MCF 10A (cell line): ENCODE measurements around the gene PYGM. TPM values are rescaled to one million over a fixed set of nuclear protein-coding genes. Genes with fewer than 3 reads are reported as not detected.

Experiments used
- Bru-seq: library from RNA; stranded (reverse); fragments of 400-500 nt; gene quantifications from one replicate; lab custom pipeline; 2021; lab: Mats Ljungman, UMichigan
- BruChase-seq, 2 experiments: library from RNA; stranded (reverse); fragments of 400-500 nt; gene quantifications; one replicate each; lab custom pipeline; 2021; lab: Mats Ljungman, UMichigan
- BruUV-seq: library from RNA; stranded (reverse); fragments of 400-500 nt; replicated peaks from 2 replicates; lab custom pipeline; 2021; lab: Mats Ljungman, UMichigan
- CTCF ChIA-PET: fragments of 300-600 bp; sonication (Branson Sonifier 250); formaldehyde crosslinking; extraction: SDS; loops from one replicate; lab custom pipeline; 2021; ENCODE audit warnings: antibody characterized with exemption, inconsistent platforms; lab: Yijun Ruan, JAX
- POLR2A ChIA-PET: fragments of 300-600, 350-650 bp; sonication (Branson Sonifier 250); formaldehyde crosslinking; extraction: SDS; loops from one replicate; lab custom pipeline; 2020; ENCODE audit warnings: antibody characterized with exemption, inconsistent platforms; lab: Yijun Ruan, JAX
- DNase-seq: peaks from one replicate; pipeline ENCODE4 v3.0.0-alpha.2; 2018; ENCODE audit not compliant: unreplicated experiment
- H3K27ac Mint-ChIP-seq: one replicate; pipeline ENCODE4 v1.8.0; 2022; ENCODE audit warnings: mild to moderate bottlenecking, low read depth, mixed read lengths; ENCODE audit not compliant: unreplicated experiment
- H3K27me3 Mint-ChIP-seq: one replicate; pipeline ENCODE4 v1.8.0; 2022; ENCODE audit warnings: mixed read lengths; ENCODE audit not compliant: insufficient read depth, unreplicated experiment
- H3K36me3 Mint-ChIP-seq: one replicate; pipeline ENCODE4 v1.8.0; 2022; ENCODE audit warnings: mild to moderate bottlenecking, moderate library complexity, mixed read lengths; ENCODE audit not compliant: insufficient read depth, unreplicated experiment
- H3K4me1 Mint-ChIP-seq: one replicate; pipeline ENCODE4 v1.8.0; 2022; ENCODE audit warnings: mixed read lengths; ENCODE audit not compliant: insufficient read depth, unreplicated experiment
- H3K4me3 Mint-ChIP-seq: one replicate; pipeline ENCODE4 v1.8.0; 2022; ENCODE audit warnings: mild to moderate bottlenecking, moderate library complexity, mixed read lengths; ENCODE audit not compliant: unreplicated experiment
- H3K9me3 Mint-ChIP-seq: one replicate; pipeline ENCODE4 v1.8.0; 2022; ENCODE audit warnings: mixed read lengths; ENCODE audit not compliant: unreplicated experiment
- CTCF ChIP-seq: fragments of 200-600 bp; IDR thresholded peaks from one replicate; pipeline ENCODE4 v1.8.0; 2022; ENCODE audit warnings: antibody characterized with exemption, mild to moderate bottlenecking; ENCODE audit not compliant: unreplicated experiment
- intact Hi-C: fragments of 100-400 bp; cut with micrococcal nuclease; formaldehyde crosslinking; loops from 2 replicates; pipeline ENCODE4 v1.14.1; 2022
- long read RNA-seq: library from polyadenylated mRNA; stranded (forward); transcript quantifications from one replicate; pipeline ENCODE4 v2.0.0, GENCODE V29; 2022
- total RNA-seq: library from RNA; stranded (reverse); gene quantifications from 2 replicates; pipeline ENCODE4 v1.2.3, GENCODE V29; 2022

The PYGM gene
- total RNA-seq: 0.09 and 0.10 TPM in 2 replicates
- Bru-seq, nascent RNA: percentile 26 among the genes with signal in this experiment
- percentile 42 among the genes with signal in this experiment for BruChase-seq, experiment 1, labeled RNA remaining after a 6-hour chase
- BruChase-seq, experiment 2, labeled RNA remaining after a 2-hour chase: percentile 30 among the genes with signal in this experiment
- long read RNA-seq: 0 reads

DNA sequence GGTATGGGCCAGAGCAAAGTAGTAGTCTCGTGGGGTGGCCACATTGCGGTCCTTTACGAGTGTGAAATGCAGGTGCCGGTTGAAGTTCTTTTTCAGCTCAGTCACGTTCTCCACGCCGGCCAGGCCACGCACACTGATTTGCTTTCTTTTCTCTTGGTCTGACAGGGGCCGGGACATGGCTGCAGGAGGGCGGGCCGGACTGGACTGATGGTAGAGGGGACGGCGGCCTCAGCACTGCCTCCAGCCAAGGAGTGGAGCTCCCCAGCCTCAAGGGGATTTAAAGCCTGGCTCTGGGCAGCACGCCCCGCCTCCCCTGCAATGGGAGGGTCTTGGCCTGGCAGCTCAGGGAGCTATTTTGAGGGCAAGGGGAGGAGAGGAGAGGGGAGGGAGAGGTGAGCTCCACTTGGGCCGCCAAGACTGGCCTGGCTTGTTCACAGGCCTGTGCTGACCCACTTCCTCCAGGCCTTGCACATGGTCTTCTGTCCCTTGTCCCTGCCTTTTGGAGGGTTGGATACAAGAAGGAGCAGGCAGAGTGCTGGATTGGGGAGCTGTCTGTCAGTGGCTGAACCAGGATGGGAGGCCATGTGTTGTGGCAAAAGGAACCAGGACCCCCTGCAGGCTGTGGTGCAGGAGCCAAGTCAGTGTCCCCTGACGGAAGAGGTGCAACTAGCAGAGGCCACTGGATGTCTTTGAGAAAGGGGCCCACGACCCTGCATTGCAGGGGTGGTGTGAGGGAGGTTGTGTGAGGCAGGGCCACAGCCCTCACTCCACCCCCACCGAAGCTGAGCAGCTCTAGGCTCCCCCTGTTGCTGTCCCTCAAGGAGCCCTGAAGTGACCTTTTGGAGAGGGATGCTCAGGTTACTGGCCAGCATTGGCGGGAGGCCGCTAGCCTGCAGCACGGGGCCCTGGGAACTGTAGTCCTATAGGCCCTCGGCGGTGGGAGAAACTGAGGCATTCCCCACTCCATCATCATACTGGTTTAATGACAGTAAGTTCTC is at the start of gene PYGM:
Gene PYGM, minus strand, starts transcription at position 253 of the 998 bp plus-strand sequence. Its CDS starts 76 bp downstream, at position 177.
- TF ChIP-seq CTCF: no peak
- H3K4me1 Mint-ChIP-seq: no peaks in the 10 kb centered on the region
- POLR2A ChIA-PET: interaction anchor here (0.9 to 6.8 kb wide), 2 partner anchors 15 to 82 kb away, joined by 4 to 86 read pairs; partner anchors contain the start of gene SF1
- BruUV-seq: no TSS peak
- H3K36me3 Mint-ChIP-seq: peaks cover 30% of the 10 kb centered on the region
- H3K27me3 Mint-ChIP-seq: no peaks in the 10 kb centered on the region
- CTCF ChIA-PET: interaction anchor here (0.5 to 1.8 kb wide), 5 partner anchors 11 to 310 kb away, joined by 3 to 5 read pairs (median 3); no protein-coding TSS in a partner anchor
- DNase-seq: no peak
- intact Hi-C loops: no loop called here
- peak within 1 kb of the TSS; percentile 64 for H3K27ac Mint-ChIP-seq
- H3K4me3 Mint-ChIP-seq: no peak within 1 kb of the TSS
- H3K9me3 Mint-ChIP-seq: no peaks in the 10 kb centered on the region

GRCh38 chr11:64805481-64805880 is 45.7 kb upstream of the PYGM start:
- no TSS peak for BruUV-seq

GRCh38 chr11:64804346-64805210 is 44.8 kb upstream of the PYGM start:
- intact Hi-C loops: no loop called here
- Mint-ChIP-seq H3K4me1 (peaks cover 13% of the 10 kb centered on the region), H3K36me3 (peaks cover 25% of the 10 kb centered on the region), H3K27me3 (no peaks in the 10 kb centered on the region), H3K9me3 (no peaks in the 10 kb centered on the region), H3K27ac (peak overlapping the region; percentile 81), H3K4me3 (peak overlapping the region; percentile 88)
- CTCF ChIA-PET: interaction anchor here (0.7 to 1.5 kb wide), 4 partner anchors 37 to 202 kb away, joined by 3 to 7 read pairs (median 4); no protein-coding TSS in a partner anchor
- DNase-seq: no peak
- TF ChIP-seq CTCF: no peak
- BruUV-seq: no TSS peak
- POLR2A ChIA-PET: interaction anchor here (0.7 to 2.4 kb wide), 9 partner anchors 10 to 81 kb away, joined by 3 to 9 read pairs (median 5); partner anchors contain the start of gene SF1

More at GRCh38 chr11:64805481-64805880, 45.7 kb upstream of the PYGM start:
- Mint-ChIP-seq H3K36me3 (peaks cover 25% of the 10 kb centered on the region), H3K4me3 (no peak overlapping the region), H3K27me3 (no peaks in the 10 kb centered on the region), H3K9me3 (no peaks in the 10 kb centered on the region), H3K4me1 (peaks cover 14% of the 10 kb centered on the region), H3K27ac (no peak overlapping the region)
- ChIA-PET CTCF (no interaction called here), POLR2A (no interaction called here)
- no peak for TF ChIP-seq CTCF
- no peak for DNase-seq
- intact Hi-C loops: no loop called here
